HK-2 (cell line): ENCODE results near the gene SCTR.

Experiments
- DNase-seq: peaks from one replicate; pipeline ENCODE4 v3.0.0-alpha.2; 2018; ENCODE audit not compliant: unreplicated experiment

SCTR gene

DNA sequence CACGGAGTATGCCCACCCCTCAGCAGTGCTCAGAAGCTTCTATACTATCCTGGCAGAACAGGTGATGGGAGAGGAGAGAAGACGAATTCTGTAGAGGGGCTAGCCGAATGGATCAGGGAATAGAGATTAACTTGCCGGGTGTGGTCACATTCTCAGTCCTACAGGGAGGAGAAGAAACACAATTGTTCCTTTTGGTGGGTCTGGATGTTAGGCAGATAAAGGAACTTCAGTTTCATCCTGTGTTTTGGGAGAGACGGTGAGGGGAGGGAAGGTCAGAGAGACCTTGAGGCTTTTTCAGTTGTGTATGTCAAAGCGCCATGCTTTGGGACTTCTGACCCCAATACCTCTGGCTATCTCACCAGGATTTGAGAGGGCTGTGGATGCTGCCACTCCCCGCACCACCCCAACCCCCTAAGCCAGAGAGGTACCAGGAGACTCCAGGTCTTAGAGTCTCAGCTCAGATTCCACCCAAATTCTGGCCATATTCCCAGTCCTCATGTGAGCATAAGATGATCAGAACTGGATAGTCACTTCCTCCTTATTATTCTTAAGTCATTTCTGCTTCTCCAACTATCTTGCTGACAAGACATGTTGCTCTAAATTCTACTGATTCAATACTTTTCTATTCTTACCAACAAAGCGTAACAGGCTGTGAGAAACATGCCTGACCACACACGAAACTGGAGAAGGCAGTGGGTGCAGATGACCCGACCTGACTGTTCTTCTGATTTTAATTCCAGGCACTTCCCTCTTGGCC, 94.9 kb downstream of the SCTR start:
- no peak for DNase-seq

DNA sequence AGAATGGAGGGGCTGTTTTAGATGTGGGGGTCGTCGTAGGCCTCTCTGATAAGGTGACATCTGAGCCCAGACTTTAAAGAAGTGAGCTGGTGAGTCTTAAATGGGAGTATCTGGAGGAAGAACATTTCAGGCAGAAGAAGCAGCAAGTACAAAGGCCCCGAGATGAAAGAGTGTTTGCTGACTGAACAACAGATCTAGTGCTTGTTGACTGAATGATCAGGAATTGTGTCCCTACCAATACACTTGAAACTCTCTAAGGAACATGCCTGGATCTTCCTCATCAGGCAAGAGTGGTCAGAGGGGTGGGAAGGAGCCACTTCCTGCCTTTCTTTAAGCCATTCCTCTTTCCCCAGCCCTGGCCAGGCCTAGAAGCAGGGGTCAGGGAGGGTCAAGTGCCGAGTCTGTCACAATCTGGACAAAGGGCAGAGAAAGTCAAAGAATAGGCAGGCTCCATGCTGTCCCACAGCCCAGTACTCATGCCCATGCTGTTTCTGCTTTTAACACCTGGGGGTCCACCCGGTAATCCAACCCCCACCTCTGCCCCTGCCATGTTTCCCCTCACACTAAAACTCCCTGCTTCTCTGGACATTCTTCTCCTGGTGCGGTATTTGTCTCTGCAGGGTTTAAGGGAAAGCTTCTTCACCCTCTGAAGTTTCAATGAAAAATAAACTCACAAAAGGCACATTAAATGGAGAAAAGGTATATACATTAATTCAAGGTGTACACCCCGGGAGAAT, 95.6 kb downstream of the SCTR start:
- no peak for DNase-seq

DNA sequence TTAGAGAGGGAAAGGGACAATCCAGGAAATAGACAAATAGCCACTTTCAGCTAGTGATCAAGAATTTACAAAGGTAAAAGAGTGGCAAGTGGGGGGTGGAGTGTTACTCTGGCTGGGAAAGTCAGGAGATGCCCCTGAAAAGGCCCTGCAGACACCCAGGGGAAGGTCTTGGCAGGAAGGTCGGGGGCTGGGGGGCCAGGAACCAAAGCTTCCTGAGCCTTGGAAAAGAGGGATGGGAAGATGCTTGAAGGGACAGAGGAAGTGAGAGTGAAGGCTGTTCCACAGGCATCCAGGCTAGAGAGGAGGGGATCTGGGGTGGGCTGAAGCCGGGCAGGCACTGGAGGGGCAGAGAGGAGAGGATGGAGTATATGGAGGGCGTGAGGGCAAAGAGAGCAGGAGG, 96.5 kb downstream of the SCTR start:
- no peak for DNase-seq

GRCh38 chr2:119426801-119427395, 97.4 kb downstream of the SCTR start:
- DNase-seq, result no peak

DNA sequence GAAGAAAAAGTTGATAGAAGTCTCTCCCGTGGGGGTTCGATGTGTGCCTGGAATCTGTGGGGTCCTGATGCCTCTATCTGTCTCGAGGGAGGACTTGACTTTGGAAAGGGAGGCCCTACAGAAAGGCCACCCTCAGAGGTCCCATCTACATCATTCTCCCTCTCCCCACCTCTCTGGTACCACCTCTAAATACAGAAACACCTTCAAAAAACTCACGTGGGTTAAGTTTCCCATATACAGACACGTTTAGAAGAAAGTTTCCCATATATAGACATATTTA, 97.9 kb downstream of the SCTR start:
- no peak for DNase-seq

DNA sequence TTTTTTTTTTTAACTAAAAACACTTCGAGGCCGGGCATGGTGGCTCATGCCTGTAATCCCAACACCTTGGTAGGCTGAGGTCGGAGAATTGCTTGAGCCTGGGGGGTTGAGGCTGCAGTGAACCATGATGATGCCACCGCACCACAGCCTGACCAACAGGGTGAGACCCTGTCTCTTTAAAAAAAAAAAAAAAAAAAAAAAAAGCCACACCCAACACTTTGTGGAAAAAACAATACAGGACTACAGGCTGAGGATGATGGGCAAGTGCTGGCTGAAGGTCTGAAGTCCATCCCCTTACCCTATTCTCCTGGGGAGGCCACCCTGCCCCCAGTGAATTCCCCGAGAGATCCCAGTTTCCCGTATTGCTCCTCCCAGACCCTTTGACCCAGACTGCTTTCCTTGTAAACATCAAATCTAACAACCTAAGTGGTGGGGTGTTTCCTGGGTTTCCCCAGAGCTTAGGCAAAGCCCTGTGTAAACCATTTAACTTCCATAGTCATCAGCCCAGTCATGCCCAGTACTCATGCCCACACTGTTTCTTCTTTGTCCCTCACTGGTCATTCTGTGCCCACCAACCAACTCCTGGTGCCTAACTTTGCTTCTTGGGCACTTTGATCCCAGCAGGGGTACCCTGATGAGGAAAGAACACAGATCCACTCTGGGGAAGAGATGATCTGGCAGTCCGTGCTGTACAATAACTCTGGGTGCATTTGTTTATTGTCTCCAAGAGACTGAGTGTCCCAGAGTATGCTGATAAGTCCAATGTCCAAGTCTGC, 98.5 kb downstream of the SCTR start:
- DNase-seq, result no peak

- DNase-seq, result no peak
Observed at GRCh38 chr2:119425119-119425405, 99.2 kb downstream of the SCTR start.

GRCh38 chr2:119424284-119425118, 99.8 kb downstream of the SCTR start:
- DNase-seq, result no peak

DNA sequence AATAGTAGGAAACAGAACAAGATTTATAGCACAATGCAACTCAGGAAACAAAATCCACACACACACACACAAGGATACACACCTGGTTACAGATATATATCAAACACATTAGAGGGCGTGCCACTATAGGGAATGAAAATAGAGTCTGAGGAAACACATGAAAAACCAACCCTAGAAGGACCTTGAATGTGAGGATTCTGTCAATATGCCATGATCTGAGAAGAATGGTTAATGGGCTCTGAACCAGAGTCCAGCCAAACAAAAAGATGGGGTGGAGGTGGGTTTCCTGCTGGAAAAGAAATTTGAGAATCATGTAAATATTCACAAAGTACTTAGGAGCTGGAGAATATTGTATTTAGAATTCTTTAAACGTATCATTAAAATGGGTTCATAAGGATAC, 100.5 kb downstream of the SCTR start:
- no peak for DNase-seq

GRCh38 chr2:119423108-119423444, 101.2 kb downstream of the SCTR start:
- no peak for DNase-seq

DNA sequence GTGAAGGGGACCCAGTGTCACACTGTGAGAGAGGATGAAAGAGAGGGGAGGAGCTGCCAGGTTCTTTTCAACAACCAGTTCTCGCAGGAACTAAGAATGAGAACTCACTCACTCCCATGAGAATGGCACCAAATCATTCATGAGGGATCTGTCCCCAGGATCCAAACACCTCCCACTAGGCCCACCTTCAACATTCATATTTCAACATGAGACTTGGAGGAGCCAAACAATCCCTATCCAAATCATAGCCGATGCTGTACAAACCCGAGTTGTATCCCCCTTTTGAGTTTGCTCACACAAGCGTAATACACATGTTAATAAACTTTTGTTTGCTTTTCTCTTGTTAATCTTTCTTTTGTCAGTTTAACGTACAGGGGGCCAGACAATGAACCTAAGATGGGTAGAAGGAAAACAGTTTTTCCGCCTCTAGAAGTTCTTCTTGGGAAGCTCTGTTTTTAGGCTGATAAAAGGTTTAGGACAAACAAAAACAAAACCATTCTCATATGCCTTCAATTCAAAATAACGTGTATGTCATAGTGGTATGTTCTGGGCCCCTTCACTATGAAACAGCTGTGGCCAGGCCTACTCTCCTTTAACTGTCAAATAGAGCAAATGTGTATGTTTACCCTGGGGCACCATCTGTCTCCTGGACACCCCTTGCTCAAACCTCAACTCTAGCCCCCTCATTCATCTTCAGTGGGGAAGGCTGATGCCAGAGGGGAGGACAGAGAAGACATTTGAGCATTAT, 101.7 kb downstream of the SCTR start:
- no peak for DNase-seq

DNA sequence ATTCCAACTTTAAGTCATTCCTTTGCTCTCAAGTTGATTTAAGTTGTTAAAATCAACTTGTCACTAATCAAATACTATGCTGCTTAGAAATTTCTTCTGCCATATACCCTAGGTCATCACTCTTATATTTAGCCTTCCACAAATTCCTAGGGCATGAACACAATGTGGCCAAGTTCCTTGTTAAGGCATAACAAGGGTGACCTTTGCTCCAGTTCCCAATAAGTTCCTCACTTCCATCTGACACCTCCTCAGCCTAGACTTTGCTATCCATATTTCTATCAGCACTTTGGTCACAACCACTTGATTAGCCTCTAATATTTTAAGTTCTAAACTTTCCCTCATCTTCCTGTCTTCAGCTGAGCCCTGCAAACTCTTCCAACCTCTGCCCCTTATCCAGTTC, 102.5 kb downstream of the SCTR start:
- no peak for DNase-seq

DNA sequence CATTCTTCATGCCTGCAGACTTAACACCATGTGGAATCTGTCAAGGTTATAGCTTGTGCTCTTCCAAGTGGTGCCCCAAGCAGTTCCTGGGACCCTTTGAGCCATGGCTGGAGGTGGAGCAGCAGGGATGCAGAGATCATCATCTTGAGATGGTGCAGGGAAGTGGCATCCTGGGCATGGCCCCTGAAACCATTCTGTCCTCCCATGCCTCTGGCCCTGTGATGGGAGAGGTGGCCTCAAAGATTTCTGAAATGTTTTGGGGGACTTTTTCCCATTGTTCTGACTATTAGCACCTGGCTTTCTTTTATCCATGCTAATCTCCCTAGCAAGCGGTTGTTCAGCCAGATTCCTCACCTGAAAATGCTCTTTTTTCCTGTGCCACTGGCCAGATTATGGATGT, 103.0 kb downstream of the SCTR start:
- DNase-seq, result no peak

DNA sequence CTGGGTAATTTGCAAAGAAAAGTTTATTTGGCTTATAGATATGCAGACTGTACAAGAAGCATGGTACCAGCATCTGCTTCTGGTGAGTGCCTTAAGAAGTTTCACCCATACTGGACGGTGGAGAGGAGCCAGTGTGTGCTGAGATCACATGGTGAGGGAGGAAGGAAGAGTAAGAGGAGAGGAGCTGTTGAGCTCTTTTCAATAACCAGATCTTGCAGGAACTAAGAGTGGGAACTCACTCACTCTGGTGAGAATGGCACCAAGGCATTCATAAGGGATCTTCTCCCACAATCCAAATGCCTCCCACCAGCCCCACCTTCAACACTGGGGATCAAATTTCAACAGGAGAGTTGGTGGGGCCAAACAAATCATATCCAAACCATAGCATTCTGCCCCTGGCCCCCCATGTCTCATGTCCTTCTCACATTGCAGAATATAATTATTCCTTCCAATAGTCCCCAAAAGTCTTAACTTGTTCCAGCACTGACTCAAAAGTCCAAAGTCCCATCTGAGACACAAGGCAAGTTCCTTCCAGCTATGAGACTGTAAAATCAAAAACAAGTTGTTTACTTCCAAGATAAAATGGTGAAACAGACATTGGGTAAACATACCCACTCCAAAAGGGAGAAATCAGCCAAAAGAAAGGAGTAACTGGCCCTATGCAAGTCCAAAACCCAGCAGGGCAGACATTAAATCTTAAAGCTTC, 104.3 kb downstream of the SCTR start:
- no peak for DNase-seq

GRCh38 chr2:119419065-119419464, 105.2 kb downstream of the SCTR start:
- no peak for DNase-seq

GRCh38 chr2:119417908-119418307, 106.4 kb downstream of the SCTR start:
- no peak for DNase-seq

- DNase-seq, result no peak
Observed at GRCh38 chr2:119416299-119416923, 107.9 kb downstream of the SCTR start.

DNA sequence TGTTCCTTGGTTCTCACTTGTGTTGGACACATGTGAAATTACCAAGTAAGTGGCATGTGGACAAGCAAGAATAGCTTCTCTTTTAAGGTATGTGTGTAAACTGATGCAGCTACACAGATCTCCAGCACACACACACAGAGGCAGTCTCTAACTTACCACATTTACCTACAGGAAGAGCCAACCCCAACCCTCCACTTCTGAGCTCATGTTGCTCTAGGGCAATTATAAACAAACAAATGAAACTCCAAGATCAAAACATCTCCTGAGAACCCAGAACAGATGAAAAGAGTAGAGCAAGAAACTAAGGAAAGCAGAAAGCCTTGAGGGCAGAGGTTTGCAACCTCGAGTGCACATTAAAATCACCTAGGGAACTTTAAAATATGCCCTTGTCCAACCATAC, 108.7 kb downstream of the SCTR start:
- no peak for DNase-seq

- DNase-seq, result no peak
Observed at GRCh38 chr2:119414894-119415293, 109.4 kb downstream of the SCTR start.

DNA sequence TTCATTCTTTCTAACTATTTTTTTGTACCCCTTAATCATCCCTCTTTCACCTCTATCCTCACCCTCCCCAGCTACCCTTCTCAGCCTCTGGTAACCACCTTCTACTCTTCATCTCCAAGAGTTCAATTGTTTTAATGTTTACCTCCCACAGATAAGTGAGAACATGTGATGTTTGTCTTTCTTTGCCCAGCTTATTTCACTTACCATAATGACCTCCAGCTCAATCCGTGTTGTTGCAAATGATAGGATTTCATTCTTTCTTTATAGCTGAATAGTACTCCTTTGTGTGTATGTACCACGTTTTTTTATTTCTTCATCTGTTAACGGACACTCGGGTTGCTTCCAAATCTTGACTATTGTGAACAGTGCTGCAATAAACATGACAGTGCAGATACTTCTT, 114.8 kb downstream of the SCTR start:
- DNase-seq, result no peak
